ENCODE data around the gene WWOX. TPM values are rescaled to one million over a fixed set of nuclear protein-coding genes. Genes with fewer than 3 reads are reported as not detected.

Gene WWOX
- total RNA-seq, 1 experiment from 2014 or later = 28.3 TPM

- TF ChIP-seq, protein P1, sequence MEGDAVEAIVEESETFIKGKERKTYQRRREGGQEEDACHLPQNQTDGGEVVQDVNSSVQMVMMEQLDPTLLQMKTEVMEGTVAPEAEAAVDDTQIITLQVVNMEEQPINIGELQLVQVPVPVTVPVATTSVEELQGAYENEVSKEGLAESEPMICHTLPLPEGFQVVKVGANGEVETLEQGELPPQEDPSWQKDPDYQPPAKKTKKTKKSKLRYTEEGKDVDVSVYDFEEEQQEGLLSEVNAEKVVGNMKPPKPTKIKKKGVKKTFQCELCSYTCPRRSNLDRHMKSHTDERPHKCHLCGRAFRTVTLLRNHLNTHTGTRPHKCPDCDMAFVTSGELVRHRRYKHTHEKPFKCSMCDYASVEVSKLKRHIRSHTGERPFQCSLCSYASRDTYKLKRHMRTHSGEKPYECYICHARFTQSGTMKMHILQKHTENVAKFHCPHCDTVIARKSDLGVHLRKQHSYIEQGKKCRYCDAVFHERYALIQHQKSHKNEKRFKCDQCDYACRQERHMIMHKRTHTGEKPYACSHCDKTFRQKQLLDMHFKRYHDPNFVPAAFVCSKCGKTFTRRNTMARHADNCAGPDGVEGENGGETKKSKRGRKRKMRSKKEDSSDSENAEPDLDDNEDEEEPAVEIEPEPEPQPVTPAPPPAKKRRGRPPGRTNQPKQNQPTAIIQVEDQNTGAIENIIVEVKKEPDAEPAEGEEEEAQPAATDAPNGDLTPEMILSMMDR (conservative IDR thresholded peaks at IDR 0.05; ENCODE audit: low read depth, low read length) = no peak
- no peak for TF ChIP-seq EZH2 (IDR thresholded peaks at IDR 0.05; ENCODE audit: low read length, unreplicated experiment)
- TF ChIP-seq EZH2phosphoT487 (IDR thresholded peaks at IDR 0.05; ENCODE audit: borderline replicate concordance, low read length) = no peak
- Histone ChIP-seq H3F3A (ENCODE audit: low read length, unreplicated experiment) (no peaks in the 10 kb centered on the region), H3K4me1 (ENCODE audit: insufficient read depth, low read length) (no peaks in the 10 kb centered on the region), H2AFZ (ENCODE audit: low read length) (no peak overlapping the region), H3K27ac (ENCODE audit: low read length) (no peak overlapping the region), H3K36me3 (ENCODE audit: low read depth, low read length) (no peaks in the 10 kb centered on the region), H3K4me3 (ENCODE audit: low read length) (no peak overlapping the region), H3K9ac (ENCODE audit: low read length) (no peak overlapping the region), H3K27me3 (ENCODE audit: low read length) (no peaks in the 10 kb centered on the region), H3K79me2 (ENCODE audit: low read length) (no peaks in the 10 kb centered on the region), H4K20me1 (ENCODE audit: low read length) (no peaks in the 10 kb centered on the region), H3K9me3 (ENCODE audit: low read length) (no peaks in the 10 kb centered on the region), H3K4me2 (ENCODE audit: low read length) (no peak overlapping the region), H3K9me2 (replicated peaks; ENCODE audit: low read length) (no peaks in the 10 kb centered on the region)
- ChIA-PET CTCF (no interaction called here), POLR2A (ENCODE audit: unreplicated experiment) (no interaction called here)
- DNase-seq = no peak
- no TSS peak for BruUV-seq (replicated peaks)
- ATAC-seq = no peak
- intact Hi-C loops (cut with micrococcal nuclease) = no loop called here
These were observed 910.4 kb downstream of the WWOX start for GRCh38 chr16:79009896-79010295.

GRCh38 chr16:79011282-79011681 is 911.8 kb downstream of the WWOX start:
- Histone ChIP-seq H4K20me1 (ENCODE audit: low read length) (no peaks in the 10 kb centered on the region), H3K27me3 (ENCODE audit: low read length) (no peaks in the 10 kb centered on the region), H3K4me2 (ENCODE audit: low read length) (no peak overlapping the region), H3K4me1 (ENCODE audit: insufficient read depth, low read length) (no peaks in the 10 kb centered on the region), H3F3A (ENCODE audit: low read length, unreplicated experiment) (no peaks in the 10 kb centered on the region), H3K9ac (ENCODE audit: low read length) (no peak overlapping the region), H3K36me3 (ENCODE audit: low read depth, low read length) (no peaks in the 10 kb centered on the region), H3K79me2 (ENCODE audit: low read length) (no peaks in the 10 kb centered on the region), H3K9me3 (ENCODE audit: low read length) (no peaks in the 10 kb centered on the region), H2AFZ (ENCODE audit: low read length) (no peak overlapping the region), H3K4me3 (ENCODE audit: low read length) (no peak overlapping the region), H3K27ac (ENCODE audit: low read length) (no peak overlapping the region), H3K9me2 (replicated peaks; ENCODE audit: low read length) (no peaks in the 10 kb centered on the region)
- CTCF ChIA-PET = no interaction called here
- TF ChIP-seq EZH2 (IDR thresholded peaks at IDR 0.05; ENCODE audit: low read length, unreplicated experiment) (no peak), EZH2phosphoT487 (IDR thresholded peaks at IDR 0.05; ENCODE audit: borderline replicate concordance, low read length) (no peak)
- TF ChIP-seq, protein P1 (conservative IDR thresholded peaks at IDR 0.05; ENCODE audit: low read depth, low read length) = no peak
- ATAC-seq (no peak), DNase-seq (no peak)
- no TSS peak for BruUV-seq (replicated peaks)
- POLR2A ChIA-PET (ENCODE audit: unreplicated experiment) = no interaction called here
- intact Hi-C loops (cut with micrococcal nuclease) = no loop called here

DNA sequence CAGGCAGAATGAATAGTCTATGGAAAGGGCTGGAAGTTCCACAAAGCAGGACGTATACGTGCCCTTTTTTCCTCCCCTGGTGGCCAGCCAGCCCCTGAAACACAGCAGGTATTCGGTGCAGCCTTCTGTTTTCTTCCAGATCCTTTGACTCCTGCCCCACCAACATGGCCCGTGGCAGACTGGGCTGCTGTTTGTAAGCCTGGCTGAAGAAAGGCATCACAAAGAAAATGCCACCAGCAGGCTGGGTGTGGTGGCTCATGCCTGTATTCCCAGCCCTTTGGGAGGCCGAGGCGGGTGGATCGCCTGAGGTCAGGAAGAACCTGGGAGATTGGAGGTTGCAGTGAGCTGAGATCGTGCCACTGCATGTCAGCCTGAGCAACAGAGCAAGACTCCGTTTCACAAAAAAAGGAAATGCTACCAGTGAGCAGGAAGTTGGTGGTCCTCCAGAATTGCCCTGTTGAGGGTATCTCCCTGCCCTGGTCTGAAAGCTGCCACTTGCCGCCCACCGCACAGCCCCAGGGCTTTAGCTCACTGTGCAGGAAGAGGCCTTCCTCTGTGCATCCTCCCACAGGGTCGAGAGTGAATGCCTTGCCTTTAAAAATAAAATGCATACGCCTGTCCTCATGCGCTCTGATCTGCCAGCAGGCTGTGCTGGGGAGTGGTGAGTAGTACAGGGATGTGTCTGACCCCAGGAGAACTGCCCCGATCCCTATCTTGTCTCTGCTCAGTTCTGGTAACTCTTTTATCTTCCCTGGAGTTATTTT is 913.4 kb downstream of the WWOX start:
- Histone ChIP-seq H3K27me3 (ENCODE audit: low read length) (no peaks in the 10 kb centered on the region), H3K79me2 (ENCODE audit: low read length) (no peaks in the 10 kb centered on the region), H3K9me3 (ENCODE audit: low read length) (no peaks in the 10 kb centered on the region), H3K4me1 (ENCODE audit: insufficient read depth, low read length) (no peaks in the 10 kb centered on the region), H3K9me2 (replicated peaks; ENCODE audit: low read length) (no peaks in the 10 kb centered on the region), H2AFZ (ENCODE audit: low read length) (no peak overlapping the region), H3K4me3 (ENCODE audit: low read length) (no peak overlapping the region), H3K27ac (ENCODE audit: low read length) (no peak overlapping the region), H3K9ac (ENCODE audit: low read length) (no peak overlapping the region), H3K36me3 (ENCODE audit: low read depth, low read length) (no peaks in the 10 kb centered on the region), H3F3A (ENCODE audit: low read length, unreplicated experiment) (no peaks in the 10 kb centered on the region), H3K4me2 (ENCODE audit: low read length) (no peak overlapping the region), H4K20me1 (ENCODE audit: low read length) (no peaks in the 10 kb centered on the region)
- no peak for ATAC-seq
- CTCF ChIA-PET = no interaction called here
- intact Hi-C loops (cut with micrococcal nuclease) = no loop called here
- BruUV-seq (replicated peaks) = no TSS peak
- TF ChIP-seq EZH2phosphoT487 (IDR thresholded peaks at IDR 0.05; ENCODE audit: borderline replicate concordance, low read length) (no peak), EZH2 (IDR thresholded peaks at IDR 0.05; ENCODE audit: low read length, unreplicated experiment) (no peak)
- TF ChIP-seq, protein P1 (conservative IDR thresholded peaks at IDR 0.05; ENCODE audit: low read depth, low read length) = no peak
- DNase-seq = no peak
- POLR2A ChIA-PET (ENCODE audit: unreplicated experiment) = no interaction called here
